DND-41 (cell line): ENCODE results near the gene DNASE1L3.

ENCODE experiments used
- CTCF ChIP-seq: IDR thresholded peaks from 2 replicates; pipeline ENCODE4 v1.5.1; 2012; ENCODE audit warnings: borderline replicate concordance, low read length, moderate library complexity, mild to moderate bottlenecking; ENCODE audit not compliant: poor library complexity, severe bottlenecking; ENCODE audit errors: extremely low read depth
- EZH2 ChIP-seq: IDR thresholded peaks from 3 replicates; pipeline ENCODE4 v1.6.1; 2012; ENCODE audit warnings: borderline replicate concordance, low read depth, mild to moderate bottlenecking, moderate library complexity, low read length, inconsistent platforms; ENCODE audit not compliant: severe bottlenecking

GRCh38 chr3:58222161-58222724 is 11.5 kb upstream of the DNASE1L3 start:
- TF ChIP-seq CTCF (no peak), EZH2 (no peak)
